ENCODE data around the gene VWA5A.

Gene VWA5A

GRCh38 chr11:124079631-124080326 lies 35.5 kb upstream of the VWA5A start:
- DNase-seq: no peak
- Histone ChIP-seq H3K36me3 (no peaks in the 10 kb centered on the region), H3K9me3 (no peaks in the 10 kb centered on the region), H3K27me3 (peaks cover 52% of the 10 kb centered on the region), H3K4me1 (no peaks in the 10 kb centered on the region), H3K4me3 (ENCODE audit: low read depth, low read length) (no peak overlapping the region)
- no peak for TF ChIP-seq CTCF (IDR thresholded peaks at IDR 0.05; ENCODE audit: low read depth, low read length)

GRCh38 chr11:124080327-124081001 lies 34.8 kb upstream of the VWA5A start:
- no peak for DNase-seq
- no peak overlapping the region for H3K4me3 ChIP-seq (ENCODE audit: low read depth, low read length)
- no peaks in the 10 kb centered on the region for H3K9me3 ChIP-seq
- no peaks in the 10 kb centered on the region for H3K4me1 ChIP-seq
- H3K36me3 ChIP-seq: no peaks in the 10 kb centered on the region
- peaks cover 50% of the 10 kb centered on the region for H3K27me3 ChIP-seq
- TF ChIP-seq CTCF (IDR thresholded peaks at IDR 0.05; ENCODE audit: low read depth, low read length): no peak

GRCh38 chr11:124081483-124081882 lies 33.8 kb upstream of the VWA5A start:
- Histone ChIP-seq H3K9me3 (no peaks in the 10 kb centered on the region), H3K4me1 (no peaks in the 10 kb centered on the region), H3K4me3 (ENCODE audit: low read depth, low read length) (no peak overlapping the region), H3K27me3 (peaks cover 48% of the 10 kb centered on the region), H3K36me3 (no peaks in the 10 kb centered on the region)
- no peak for DNase-seq
- no peak for TF ChIP-seq CTCF (IDR thresholded peaks at IDR 0.05; ENCODE audit: low read depth, low read length)

- H3K27me3 ChIP-seq: peaks cover 45% of the 10 kb centered on the region
Measured at GRCh38 chr11:124082371-124082770, 32.9 kb upstream of the VWA5A start.

GRCh38 chr11:124085583-124085982 lies 29.7 kb upstream of the VWA5A start:
- Histone ChIP-seq H3K27me3 (peaks cover 40% of the 10 kb centered on the region), H3K36me3 (no peaks in the 10 kb centered on the region), H3K9me3 (no peaks in the 10 kb centered on the region), H3K4me3 (ENCODE audit: low read depth, low read length) (no peak overlapping the region), H3K4me1 (no peaks in the 10 kb centered on the region)
- no peak for DNase-seq
- TF ChIP-seq CTCF (IDR thresholded peaks at IDR 0.05; ENCODE audit: low read depth, low read length): no peak

More at GRCh38 chr11:124082371-124082770, 32.9 kb upstream of the VWA5A start:
- no peaks in the 10 kb centered on the region for H3K36me3 ChIP-seq
- no peak for TF ChIP-seq CTCF (IDR thresholded peaks at IDR 0.05; ENCODE audit: low read depth, low read length)
- H3K9me3 ChIP-seq: no peaks in the 10 kb centered on the region
- H3K4me1 ChIP-seq: no peaks in the 10 kb centered on the region
- no peak for DNase-seq
- H3K4me3 ChIP-seq (ENCODE audit: low read depth, low read length): no peak overlapping the region
